HCT116 (cell line): ENCODE data around the gene FRMPD4. TPM values are rescaled to one million over a fixed set of nuclear protein-coding genes. Genes with fewer than 3 reads are reported as not detected.

Experiments
- ATAC-seq: fragments of 200-7000 bp; cut with Tn5 transposase; 2 replicates; pipeline ENCODE4 v1.9.1; 2020; ENCODE audit warnings: mild to moderate bottlenecking, moderate library complexity
- BruUV-seq: library from RNA; stranded (reverse); fragments of 400-500 nt; replicated peaks from 2 replicates; lab custom pipeline; 2021; lab: Mats Ljungman, UMichigan
- CTCF ChIA-PET: fragments of 300-600 bp; sonication (Branson Sonifier 250); formaldehyde crosslinking; loops from one replicate; lab custom pipeline; 2021; ENCODE audit warnings: antibody characterized with exemption; lab: Charles Lee
- POLR2A ChIA-PET: fragments of 300-600, 350-600 bp; sonication (Branson Sonifier 250); formaldehyde crosslinking; loops from one replicate; lab custom pipeline; 2021; ENCODE audit warnings: antibody characterized with exemption; lab: Charles Lee
- RAD21 ChIA-PET, 2 experiments: fragments of 300-600 bp; sonication (Branson Sonifier 250); formaldehyde crosslinking; loops; one replicate each; lab custom pipeline; 2023; ENCODE audit warnings: low total read pairs in 2 of 2; ENCODE audit not compliant: uncharacterized antibody in 2 of 2, unreplicated experiment in 2 of 2, low non-redundant PET in 1 of 2; lab: Charles Lee
- DNase-seq: peaks from one replicate; pipeline ENCODE4 v3.0.0-alpha.2; 2010; ENCODE audit warnings: low read depth, low spot score
- H2AFZ ChIP-seq: fragments of 200-600 bp; shearing (Covaris generic), sonication (generic); 2 replicates; pipeline ENCODE4 v1.6.1; 2017; ENCODE audit warnings: low read depth, mixed run types, mixed read lengths, antibody characterized with exemption, low read length; ENCODE audit not compliant: poor library complexity, severe bottlenecking
- H3K27ac ChIP-seq: 2 replicates; pipeline ENCODE4 v1.5.1; 2012; ENCODE audit warnings: low read depth, low read length
- H3K27me3 ChIP-seq: fragments of 200-600 bp; sonication (generic); 2 replicates; pipeline ENCODE4 v1.6.1; 2016; ENCODE audit warnings: mixed run types, low read length, mixed read lengths; ENCODE audit not compliant: insufficient read depth
- H3K36me3 ChIP-seq, 2 experiments: fragments of 200-500 bp in 1 of 2; fragments of 200-600 bp in 1 of 2; sonication (Bioruptor generic) in 1 of 2; sonication (generic) in 1 of 2; 2 replicates each; pipeline versions ENCODE4 v1.5.1 to v1.6.1; 2014 to 2016; ENCODE audit warnings: low read length in 2 of 2, inconsistent platforms in 1 of 2, mixed read lengths in 1 of 2, mixed run types in 1 of 2; ENCODE audit not compliant: insufficient read depth in 2 of 2, control insufficient read depth in 1 of 2
- H3K4me1 ChIP-seq, 2 experiments: fragments of 200-600 bp in 1 of 2; sonication (generic) in 1 of 2; 2 replicates each; pipeline versions ENCODE4 v1.5.1 to v1.6.1; 2012 to 2017; ENCODE audit warnings: low read length in 2 of 2, inconsistent platforms in 1 of 2, mild to moderate bottlenecking in 1 of 2, mixed read lengths in 1 of 2, mixed run types in 1 of 2, moderate library complexity in 1 of 2; ENCODE audit not compliant: insufficient read depth in 2 of 2, control insufficient read depth in 1 of 2
- H3K4me2 ChIP-seq: fragments of 200-600 bp; sonication (generic); 2 replicates; pipeline ENCODE4 v1.6.1; 2017; ENCODE audit warnings: mixed run types, low read length, mixed read lengths
- H3K4me3 ChIP-seq, 2 experiments: fragments of 200-600 bp in 1 of 2; sonication (generic) in 1 of 2; replicated peaks in 1 of 2; 2 replicates each; pipeline ENCODE4 v1.5.1; 2011 to 2016; ENCODE audit warnings: low read length in 2 of 2, control low read depth in 1 of 2, low read depth in 1 of 2, mild to moderate bottlenecking in 1 of 2, mixed read lengths in 1 of 2, mixed run types in 1 of 2
- H3K79me2 ChIP-seq: fragments of 200-600 bp; sonication (generic); 2 replicates; pipeline ENCODE4 v1.6.1; 2017; ENCODE audit warnings: mild to moderate bottlenecking, mixed run types, low read length, moderate library complexity, mixed read lengths; ENCODE audit not compliant: insufficient read depth
- H3K9ac ChIP-seq: fragments of 200-600 bp; sonication (generic); 2 replicates; pipeline ENCODE4 v1.6.1; 2016; ENCODE audit warnings: low read length, mixed read lengths
- H3K9me2 ChIP-seq: fragments of 200-600 bp; sonication (generic), shearing (Covaris generic); 2 replicates; pipeline ENCODE4 v1.6.1; 2017; ENCODE audit warnings: mixed run types, mild to moderate bottlenecking, moderate library complexity; ENCODE audit not compliant: insufficient read depth
- H3K9me3 ChIP-seq, 2 experiments: fragments of 200-500 bp in 1 of 2; fragments of 200-600 bp in 1 of 2; sonication (Bioruptor generic) in 1 of 2; sonication (generic) in 1 of 2; 2 replicates each; pipeline ENCODE4 v1.6.1; 2014 to 2017; ENCODE audit warnings: low read length in 2 of 2, mixed read lengths in 2 of 2, inconsistent platforms in 1 of 2, low read depth in 1 of 2, mild to moderate bottlenecking in 1 of 2, mixed run types in 1 of 2, moderate library complexity in 1 of 2; ENCODE audit not compliant: control insufficient read depth in 1 of 2, insufficient read depth in 1 of 2
- H4K20me1 ChIP-seq: fragments of 200-600 bp; sonication (generic), shearing (Covaris generic); 2 replicates; pipeline ENCODE4 v1.6.1; 2017; ENCODE audit warnings: mixed run types, mild to moderate bottlenecking, moderate library complexity; ENCODE audit not compliant: insufficient read depth
- ATF3 ChIP-seq: IDR thresholded peaks from 2 replicates; pipeline ENCODE4 v1.6.1; 2012
- CEBPB ChIP-seq: IDR thresholded peaks from 2 replicates; pipeline ENCODE4 v1.6.1; 2012; ENCODE audit warnings: low read depth
- CTCF ChIP-seq, 3 experiments: fragments of 200-600 bp in 1 of 3; sonication (generic) in 1 of 3; IDR thresholded peaks in 2 of 3; conservative IDR thresholded peaks in 1 of 3; 2 replicates each; pipeline ENCODE4 v1.5.1; 2012 to 2017; ENCODE audit warnings: low read depth in 2 of 3, low read length in 2 of 3, antibody characterized with exemption in 1 of 3, borderline replicate concordance in 1 of 3, control low read depth in 1 of 3, mild to moderate bottlenecking in 1 of 3, mixed read lengths in 1 of 3, mixed run types in 1 of 3, moderate library complexity in 1 of 3; ENCODE audit not compliant: insufficient read depth in 1 of 3
- EZH2 ChIP-seq: fragments of 200-600 bp; sonication (generic); IDR thresholded peaks from 2 replicates; pipeline ENCODE4 v1.6.1; 2017; ENCODE audit warnings: antibody characterized with exemption, mixed run types
- FOSL1 ChIP-seq: IDR thresholded peaks from 2 replicates; pipeline ENCODE4 v1.6.1; 2012; ENCODE audit warnings: low read depth
- JUND ChIP-seq: IDR thresholded peaks from 2 replicates; pipeline ENCODE4 v1.6.1; 2012
- MAX ChIP-seq: IDR thresholded peaks from 2 replicates; pipeline ENCODE4 v1.6.1; 2012
- POLR2A ChIP-seq: IDR thresholded peaks from 2 replicates; pipeline ENCODE4 v1.7.0; 2011; ENCODE audit warnings: borderline replicate concordance; ENCODE audit not compliant: insufficient read depth, insufficient read length; ENCODE audit errors: extremely low read depth
- POLR2AphosphoS5 ChIP-seq: IDR thresholded peaks from 2 replicates; pipeline ENCODE4 v1.6.1; 2011; ENCODE audit warnings: mild to moderate bottlenecking, low read depth, low read length, moderate library complexity
- TCF7L2 ChIP-seq: IDR thresholded peaks from 2 replicates; pipeline ENCODE4 v1.7.0; 2011; ENCODE audit warnings: borderline replicate concordance, inconsistent platforms; ENCODE audit not compliant: insufficient read depth, insufficient read length; ENCODE audit errors: extremely low read depth
- YY1 ChIP-seq: IDR thresholded peaks from 2 replicates; pipeline ENCODE4 v1.6.1; 2011; ENCODE audit warnings: low read length, low read depth, moderate library complexity, mild to moderate bottlenecking; ENCODE audit not compliant: insufficient replicate concordance; ENCODE audit errors: extremely low read depth
- ZNF274 ChIP-seq: fragments of 200-500 bp; sonication (Bioruptor generic); IDR thresholded peaks from 2 replicates; pipeline ENCODE4 v1.6.1; 2014; ENCODE audit warnings: mild to moderate bottlenecking, low read depth, low read length, inconsistent platforms
- intact Hi-C: fragments of 100-400 bp; cut with micrococcal nuclease; formaldehyde crosslinking; loops from 2 replicates; pipeline ENCODE4 v1.10.0; 2022
- total RNA-seq: library from RNA; stranded (reverse); gene quantifications from one replicate; pipeline ENCODE4 v1.2.1, GENCODE V29; 2021; ENCODE audit not compliant: unreplicated experiment

Gene FRMPD4
- total RNA-seq, 1 experiment from 2014 or later = not detected

GRCh38 chrX:12647230-12647629 is 509.0 kb downstream of the FRMPD4 start:
- H3K4me1 ChIP-seq = no peaks in the 10 kb centered on the region
- no peaks in the 10 kb centered on the region for H3K9me2 ChIP-seq
- H3K4me3 ChIP-seq = no peak overlapping the region
- ChIA-PET CTCF (no interaction called here), POLR2A (no interaction called here), RAD21 (no interaction called here)
- intact Hi-C loops = no loop called here
- H4K20me1 ChIP-seq = no peaks in the 10 kb centered on the region
- 0 out of 2 replicates have a peak, but pooled peaks cover 3% of the 10 kb centered on the region for H3K27me3 ChIP-seq
- ATAC-seq = no peak
- no peaks in the 10 kb centered on the region for H3K79me2 ChIP-seq
- H3K9me3 ChIP-seq = no peaks in the 10 kb centered on the region
- H3K9ac ChIP-seq = no peak overlapping the region
- DNase-seq = no peak
- no peak overlapping the region for H3K27ac ChIP-seq
- TF ChIP-seq ATF3 (no peak), YY1 (no peak), POLR2A (no peak), ZNF274 (no peak), MAX (no peak), CTCF (IDR thresholded peaks at IDR 0.05 in 2 of 3, conservative IDR thresholded peaks at IDR 0.05 in 1 of 3; ENCODE audit: borderline replicate concordance in 1 of 3, insufficient read depth in 1 of 3, low read depth in 2 of 3, low read length in 2 of 3) (no peak)
- BruUV-seq = no TSS peak
- H3K4me2 ChIP-seq = no peak overlapping the region
- no peaks in the 10 kb centered on the region for H3K36me3 ChIP-seq
- H2AFZ ChIP-seq = no peak overlapping the region

GRCh38 chrX:12648995-12649394 is 510.7 kb downstream of the FRMPD4 start:
- H3K4me3 ChIP-seq = no peak overlapping the region
- TF ChIP-seq FOSL1 (no peak), TCF7L2 (no peak), ATF3 (no peak), POLR2A (no peak), CEBPB (no peak), EZH2 (no peak), JUND (no peak), CTCF (IDR thresholded peaks at IDR 0.05 in 2 of 3, conservative IDR thresholded peaks at IDR 0.05 in 1 of 3; ENCODE audit: borderline replicate concordance in 1 of 3, insufficient read depth in 1 of 3, low read depth in 2 of 3, low read length in 2 of 3) (no peak), YY1 (no peak), POLR2AphosphoS5 (no peak)
- TF ChIP-seq, all 23 proteins: peak for 0
- no TSS peak for BruUV-seq
- intact Hi-C loops = no loop called here
- Histone ChIP-seq H3K4me1 (no peaks in the 10 kb centered on the region), H3K9me2 (no peaks in the 10 kb centered on the region), H3K4me2 (no peak overlapping the region), H3K36me3 (no peaks in the 10 kb centered on the region), H3K79me2 (no peaks in the 10 kb centered on the region), H3K9ac (no peak overlapping the region), H3K9me3 (no peaks in the 10 kb centered on the region), H3K27me3 (0 out of 2 replicates have a peak, but pooled peaks cover 3% of the 10 kb centered on the region), H3K27ac (no peak overlapping the region), H2AFZ (no peak overlapping the region), H4K20me1 (no peaks in the 10 kb centered on the region)
- DNase-seq = no peak
- ChIA-PET CTCF (no interaction called here), POLR2A (no interaction called here), RAD21 (no interaction called here)
- ATAC-seq = no peak
